ENCODE results near the gene UPK1A. TPM values are rescaled to one million over a fixed set of nuclear protein-coding genes. Genes with fewer than 3 reads are reported as not detected.
A peak's percentile ranks its signal among the peaks of the same experiment; 100 is the strongest.
"Not testable (repeated sequence)": the region's sequence is repeated elsewhere in the genome, so short reads cannot be mapped to it uniquely, and the experiment has no call there.

Gene UPK1A
- polyA plus RNA-seq, 6 donors from 2014 or later, result not detected

DNA sequence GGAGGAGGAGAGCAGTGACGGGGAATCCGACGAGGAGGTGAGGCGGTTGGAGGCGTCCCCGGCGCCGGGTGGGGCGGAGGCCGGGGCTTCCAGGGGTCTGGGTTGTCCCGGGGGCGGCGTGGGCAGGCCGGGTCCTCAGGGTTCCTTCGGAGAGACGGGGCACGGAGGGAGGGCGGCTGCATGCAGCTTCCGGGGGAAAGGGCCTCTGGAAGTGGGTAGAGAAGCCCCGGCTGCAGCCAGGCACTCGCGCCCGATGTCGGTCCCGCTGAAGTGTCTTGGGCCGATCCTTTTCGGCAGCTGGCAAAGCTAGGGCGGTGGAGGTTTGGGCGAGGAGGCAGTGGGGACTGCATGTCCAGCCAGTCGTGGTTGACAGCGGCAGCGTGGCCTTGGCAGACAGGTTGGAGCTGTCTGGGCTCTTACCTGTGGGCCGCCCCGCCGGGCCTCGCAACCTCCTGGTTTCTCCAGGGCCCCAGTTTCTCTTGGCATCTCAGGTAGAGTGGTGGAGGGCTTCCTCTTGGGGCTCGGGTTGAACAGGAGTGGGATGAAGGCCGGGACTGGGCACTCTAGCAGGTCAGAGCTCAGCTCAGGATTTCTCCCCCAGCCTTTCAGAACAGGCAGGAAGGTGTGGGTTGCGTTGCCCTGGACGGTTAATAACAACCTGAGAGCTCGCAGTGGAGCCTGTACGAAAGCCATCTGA is 52.2 kb downstream of the UPK1A start:
- ATAC-seq (ENCODE audit: low read depth in 2 of 2), result no peak
- peak overlapping the region in 5 of 6 donors; percentile 55 to 93 (median 85) for H3K27ac Mint-ChIP-seq
- H3K36me3 Mint-ChIP-seq, result peaks cover 0 to 12% of the 10 kb centered on the region in 2 donors
- DNase-seq, result no peak
- H3K4me3 Mint-ChIP-seq, result peak overlapping the region; percentile 78 to 95 (median 89)
- no peaks in the 10 kb centered on the region for H3K9me3 Mint-ChIP-seq
- H3K27me3 Mint-ChIP-seq, result no peaks in the 10 kb centered on the region
- H3K4me1 Mint-ChIP-seq, result peaks cover 48 to 68% (median 51%) of the 10 kb centered on the region in 3 donors

DNA sequence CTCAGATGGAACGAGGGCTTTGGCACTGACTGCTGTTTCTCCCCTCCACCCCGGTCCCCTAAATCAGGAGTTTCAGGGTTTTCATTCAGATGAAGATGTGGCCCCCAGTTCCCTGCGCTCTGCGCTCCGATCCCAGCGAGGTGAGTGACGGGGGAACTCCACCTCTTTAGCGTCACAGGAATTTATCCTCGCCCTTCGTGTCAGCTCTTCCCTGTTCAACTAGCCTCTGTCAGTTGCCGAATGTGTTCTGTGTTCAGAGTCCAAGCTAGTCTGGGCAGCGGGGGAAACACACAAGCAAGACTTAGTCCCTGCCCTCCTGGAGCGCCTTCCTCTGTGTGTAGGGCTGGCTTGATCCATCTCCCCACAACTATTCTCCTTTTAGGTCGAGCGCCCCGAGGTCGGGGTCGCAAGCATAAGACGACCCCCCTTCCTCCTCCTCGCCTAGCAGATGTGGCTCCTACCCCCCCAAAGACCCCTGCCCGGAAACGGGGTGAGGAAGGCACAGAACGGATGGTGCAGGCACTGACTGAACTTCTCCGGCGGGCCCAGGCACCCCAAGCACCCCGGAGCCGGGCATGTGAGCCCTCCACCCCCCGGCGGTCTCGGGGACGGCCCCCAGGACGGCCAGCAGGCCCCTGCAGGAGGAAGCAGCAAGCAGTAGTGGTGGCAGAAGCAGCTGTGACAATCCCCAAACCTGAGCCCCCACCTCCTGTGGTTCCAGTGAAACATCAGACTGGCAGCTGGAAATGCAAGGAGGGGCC is 53.3 kb downstream of the UPK1A start:
- no peaks in the 10 kb centered on the region for H3K9me3 Mint-ChIP-seq
- ATAC-seq (ENCODE audit: low read depth in 2 of 2), result no peak
- peak overlapping the region; percentile 78 to 95 (median 89) for H3K4me3 Mint-ChIP-seq
- DNase-seq, result no peak
- H3K27me3 Mint-ChIP-seq, result no peaks in the 10 kb centered on the region
- H3K4me1 Mint-ChIP-seq, result peaks cover 39 to 63% (median 40%) of the 10 kb centered on the region in 3 donors
- peaks cover 0 to 19% of the 10 kb centered on the region in 2 donors for H3K36me3 Mint-ChIP-seq
- peak overlapping the region in 1 of 6 donors; percentile 55 for H3K27ac Mint-ChIP-seq

DNA sequence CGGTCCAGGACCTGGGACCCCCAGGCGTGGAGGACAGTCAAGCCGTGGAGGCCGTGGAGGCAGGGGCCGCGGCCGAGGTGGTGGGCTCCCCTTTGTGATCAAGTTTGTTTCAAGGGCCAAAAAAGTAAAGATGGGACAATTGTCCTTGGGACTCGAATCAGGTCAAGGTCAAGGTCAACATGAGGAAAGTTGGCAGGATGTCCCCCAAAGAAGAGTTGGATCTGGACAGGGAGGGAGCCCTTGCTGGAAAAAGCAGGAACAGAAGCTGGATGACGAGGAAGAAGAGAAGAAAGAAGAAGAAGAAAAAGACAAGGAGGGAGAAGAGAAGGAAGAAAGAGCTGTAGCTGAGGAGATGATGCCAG is 53.8 kb downstream of the UPK1A start:
- peak overlapping the region in 4 of 8 donors; percentile 37 to 81 (median 56) for H3K4me3 Mint-ChIP-seq
- DNase-seq (no peak), ATAC-seq (ENCODE audit: low read depth in 2 of 2) (no peak)
- H3K27ac Mint-ChIP-seq, result peak overlapping the region in 2 of 6 donors; percentile 55 to 87
- no peaks in the 10 kb centered on the region for H3K9me3 Mint-ChIP-seq
- H3K27me3 Mint-ChIP-seq, result no peaks in the 10 kb centered on the region
- peaks cover 34 to 59% (median 40%) of the 10 kb centered on the region in 3 donors for H3K4me1 Mint-ChIP-seq
- H3K36me3 Mint-ChIP-seq, result peaks cover 0 to 19% of the 10 kb centered on the region in 2 donors

DNA sequence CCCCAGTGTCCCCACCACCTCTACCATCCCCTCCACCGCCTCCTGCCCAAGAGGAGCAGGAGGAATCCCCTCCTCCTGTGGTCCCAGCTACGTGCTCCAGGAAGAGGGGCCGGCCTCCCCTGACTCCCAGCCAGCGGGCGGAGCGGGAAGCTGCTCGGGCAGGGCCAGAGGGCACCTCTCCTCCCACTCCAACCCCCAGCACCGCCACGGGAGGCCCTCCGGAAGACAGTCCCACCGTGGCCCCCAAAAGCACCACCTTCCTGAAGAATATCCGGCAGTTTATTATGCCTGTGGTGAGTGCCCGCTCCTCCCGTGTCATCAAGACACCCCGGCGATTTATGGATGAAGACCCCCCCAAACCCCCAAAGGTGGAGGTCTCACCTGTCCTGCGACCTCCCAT is 54.3 kb downstream of the UPK1A start:
- no peak for DNase-seq
- peaks cover 33 to 56% (median 40%) of the 10 kb centered on the region in 3 donors for H3K4me1 Mint-ChIP-seq
- no peak for ATAC-seq (ENCODE audit: low read depth in 2 of 2)
- peak overlapping the region in 1 of 8 donors; percentile 70 for H3K4me3 Mint-ChIP-seq
- peaks cover 0 to 20% of the 10 kb centered on the region in 2 donors for H3K36me3 Mint-ChIP-seq
- peak overlapping the region in 2 of 6 donors; percentile 29 to 55 for H3K27ac Mint-ChIP-seq
- no peaks in the 10 kb centered on the region for H3K27me3 Mint-ChIP-seq
- no peaks in the 10 kb centered on the region for H3K9me3 Mint-ChIP-seq

DNA sequence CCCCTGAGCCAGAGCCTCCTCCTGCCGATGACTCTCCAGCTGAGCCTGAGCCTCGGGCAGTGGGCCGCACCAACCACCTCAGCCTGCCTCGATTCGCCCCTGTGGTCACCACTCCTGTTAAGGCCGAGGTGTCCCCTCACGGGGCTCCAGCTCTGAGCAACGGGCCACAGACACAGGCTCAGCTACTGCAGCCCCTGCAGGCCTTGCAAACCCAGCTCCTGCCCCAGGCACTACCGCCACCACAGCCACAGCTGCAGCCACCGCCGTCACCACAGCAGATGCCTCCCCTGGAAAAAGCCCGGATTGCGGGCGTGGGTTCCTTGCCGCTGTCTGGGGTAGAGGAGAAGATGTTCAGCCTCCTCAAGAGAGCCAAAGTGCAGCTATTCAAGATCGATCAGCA is 55.1 kb downstream of the UPK1A start:
- Mint-ChIP-seq H3K27me3 (no peaks in the 10 kb centered on the region), H3K9me3 (no peaks in the 10 kb centered on the region), H3K36me3 (peaks cover 0 to 27% of the 10 kb centered on the region in 2 donors), H3K27ac (peak overlapping the region in 2 of 6 donors; percentile 18 to 27), H3K4me3 (peak overlapping the region in 3 of 8 donors; percentile 7 to 56 (median 21)), H3K4me1 (peaks cover 26 to 49% (median 33%) of the 10 kb centered on the region in 3 donors)
- ATAC-seq (ENCODE audit: low read depth in 2 of 2) (no peak), DNase-seq (no peak)

DNA sequence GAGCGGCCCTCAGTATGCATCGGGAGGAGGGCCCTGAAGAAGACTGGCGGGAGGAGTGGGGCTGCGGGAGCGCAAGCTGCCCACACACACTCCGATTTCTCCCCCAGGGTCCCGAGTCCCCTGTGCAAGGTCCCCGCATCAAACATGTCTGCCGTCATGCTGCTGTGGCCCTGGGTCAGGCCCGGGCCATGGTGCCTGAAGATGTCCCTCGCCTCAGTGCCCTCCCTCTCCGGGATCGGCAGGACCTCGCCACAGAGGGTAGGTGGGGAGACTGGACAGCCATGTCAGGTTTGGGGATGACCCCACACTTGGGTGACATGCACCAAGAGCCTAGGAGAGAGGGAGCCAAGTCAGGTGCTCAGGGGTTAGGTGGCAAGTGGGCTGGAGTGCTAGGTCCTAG is 56.1 kb downstream of the UPK1A start:
- ATAC-seq (ENCODE audit: low read depth in 2 of 2) (no peak), DNase-seq (no peak)

DNA sequence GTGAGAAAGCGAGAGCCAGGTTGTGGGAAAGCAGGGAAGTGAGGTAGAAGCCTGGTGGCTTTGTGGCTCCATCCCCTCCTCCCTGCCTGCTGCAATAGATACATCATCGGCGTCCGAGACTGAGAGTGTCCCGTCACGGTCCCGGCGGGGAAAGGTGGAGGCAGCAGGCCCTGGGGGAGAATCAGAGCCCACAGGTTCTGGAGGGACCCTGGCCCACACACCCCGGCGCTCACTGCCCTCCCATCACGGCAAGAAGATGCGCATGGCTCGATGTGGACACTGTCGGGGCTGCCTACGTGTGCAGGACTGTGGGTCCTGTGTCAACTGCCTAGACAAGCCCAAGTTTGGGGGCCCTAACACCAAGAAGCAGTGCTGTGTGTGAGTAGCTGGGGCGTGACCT is 56.6 kb downstream of the UPK1A start:
- Mint-ChIP-seq H3K4me3 (no peak overlapping the region), H3K27ac (no peak overlapping the region), H3K27me3 (no peaks in the 10 kb centered on the region), H3K36me3 (peaks cover 0 to 28% of the 10 kb centered on the region in 2 donors), H3K4me1 (peaks cover 22 to 45% (median 28%) of the 10 kb centered on the region in 3 donors), H3K9me3 (no peaks in the 10 kb centered on the region)
- DNase-seq, result no peak
- no peak for ATAC-seq (ENCODE audit: low read depth in 2 of 2)

More for the DNA sequence above, 56.1 kb downstream of the UPK1A start:
- H3K36me3 Mint-ChIP-seq, result peaks cover 0 to 28% of the 10 kb centered on the region in 2 donors
- H3K27ac Mint-ChIP-seq, result peak overlapping the region in 1 of 6 donors; percentile 2
- no peaks in the 10 kb centered on the region for H3K9me3 Mint-ChIP-seq
- no peak overlapping the region for H3K4me3 Mint-ChIP-seq
- no peaks in the 10 kb centered on the region for H3K27me3 Mint-ChIP-seq
- peaks cover 22 to 44% (median 28%) of the 10 kb centered on the region in 3 donors for H3K4me1 Mint-ChIP-seq

DNA sequence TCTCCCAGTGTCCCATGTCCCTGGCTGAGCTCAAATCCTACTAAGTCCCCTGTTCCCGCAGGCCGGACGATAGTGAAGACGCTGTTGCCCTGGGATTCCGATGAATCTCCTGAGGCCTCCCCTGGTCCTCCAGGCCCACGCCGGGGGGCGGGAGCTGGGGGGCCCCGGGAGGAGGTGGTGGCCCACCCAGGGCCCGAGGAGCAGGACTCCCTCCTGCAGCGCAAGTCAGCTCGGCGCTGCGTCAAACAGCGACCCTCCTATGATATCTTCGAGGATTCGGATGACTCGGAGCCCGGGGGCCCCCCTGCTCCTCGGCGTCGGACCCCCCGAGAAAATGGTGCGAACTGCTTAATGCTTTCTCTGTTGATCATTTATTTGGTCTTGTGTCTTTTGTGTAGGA is 57.4 kb downstream of the UPK1A start:
- peaks cover 0 to 28% of the 10 kb centered on the region in 2 donors for H3K36me3 Mint-ChIP-seq
- peak overlapping the region in 1 of 8 donors; percentile 30 for H3K4me3 Mint-ChIP-seq

DNA sequence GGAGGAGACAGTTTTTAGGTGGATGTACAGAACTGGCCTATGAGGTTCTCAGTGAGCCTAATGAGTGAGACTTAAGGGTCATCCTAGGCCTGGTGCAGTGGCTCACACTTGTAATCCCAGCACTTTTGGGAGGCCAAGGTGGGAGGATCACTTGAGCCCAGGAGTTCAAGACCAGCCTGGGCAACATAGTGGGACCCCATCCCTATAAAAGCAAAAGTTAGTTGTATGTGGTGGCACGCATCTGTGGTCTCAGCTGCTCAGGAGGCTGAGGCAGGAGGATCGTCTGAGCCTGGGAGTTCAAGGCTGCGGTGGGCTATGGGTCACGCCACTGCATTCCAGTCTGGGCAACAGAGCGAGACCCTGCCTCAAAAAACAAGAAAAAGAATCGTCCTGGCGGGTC is 57.8 kb downstream of the UPK1A start:
- H3K27ac Mint-ChIP-seq, result peak overlapping the region in 1 of 6 donors; percentile 59
- peaks cover 20 to 43% (median 26%) of the 10 kb centered on the region in 3 donors for H3K4me1 Mint-ChIP-seq
- H3K4me3 Mint-ChIP-seq, result peak overlapping the region in 1 of 8 donors; percentile 30
- H3K36me3 Mint-ChIP-seq, result peaks cover 0 to 28% of the 10 kb centered on the region in 2 donors
- DNase-seq; H3K9me3 Mint-ChIP-seq; ATAC-seq (ENCODE audit: low read depth in 2 of 2); H3K27me3 Mint-ChIP-seq: not testable (repeated sequence)

More for the DNA sequence above, 57.4 kb downstream of the UPK1A start:
- H3K27me3 Mint-ChIP-seq, result no peaks in the 10 kb centered on the region
- no peak for DNase-seq
- H3K27ac Mint-ChIP-seq, result no peak overlapping the region
- no peak for ATAC-seq (ENCODE audit: low read depth in 2 of 2)
- peaks cover 24 to 48% (median 26%) of the 10 kb centered on the region in 3 donors for H3K4me1 Mint-ChIP-seq
- H3K9me3 Mint-ChIP-seq, result no peaks in the 10 kb centered on the region

DNA sequence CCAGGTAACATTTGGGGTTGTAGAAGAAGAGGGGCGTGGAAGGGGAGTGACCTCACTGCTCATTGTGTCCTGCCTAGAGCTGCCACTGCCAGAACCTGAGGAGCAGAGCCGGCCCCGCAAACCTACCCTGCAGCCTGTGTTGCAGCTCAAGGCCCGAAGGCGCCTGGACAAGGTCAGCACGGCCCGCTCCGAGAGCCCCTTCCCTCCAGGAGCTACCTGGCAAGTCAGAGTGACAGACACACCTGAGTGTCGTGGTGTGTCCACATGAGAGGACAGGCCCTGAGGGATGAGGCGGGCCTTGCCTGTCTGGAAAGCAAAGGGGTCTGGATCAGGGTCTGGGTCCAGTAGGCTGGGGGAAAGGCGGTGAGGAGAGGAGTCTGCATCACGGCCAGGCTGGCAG is 58.2 kb downstream of the UPK1A start:
- Mint-ChIP-seq H3K36me3 (peaks cover 0 to 28% of the 10 kb centered on the region in 2 donors), H3K9me3 (no peaks in the 10 kb centered on the region), H3K4me3 (peak overlapping the region in 1 of 8 donors; percentile 30), H3K4me1 (peaks cover 15 to 39% (median 21%) of the 10 kb centered on the region in 3 donors), H3K27ac (no peak overlapping the region), H3K27me3 (no peaks in the 10 kb centered on the region)
- ATAC-seq (ENCODE audit: low read depth in 2 of 2), result no peak
- DNase-seq, result no peak

DNA sequence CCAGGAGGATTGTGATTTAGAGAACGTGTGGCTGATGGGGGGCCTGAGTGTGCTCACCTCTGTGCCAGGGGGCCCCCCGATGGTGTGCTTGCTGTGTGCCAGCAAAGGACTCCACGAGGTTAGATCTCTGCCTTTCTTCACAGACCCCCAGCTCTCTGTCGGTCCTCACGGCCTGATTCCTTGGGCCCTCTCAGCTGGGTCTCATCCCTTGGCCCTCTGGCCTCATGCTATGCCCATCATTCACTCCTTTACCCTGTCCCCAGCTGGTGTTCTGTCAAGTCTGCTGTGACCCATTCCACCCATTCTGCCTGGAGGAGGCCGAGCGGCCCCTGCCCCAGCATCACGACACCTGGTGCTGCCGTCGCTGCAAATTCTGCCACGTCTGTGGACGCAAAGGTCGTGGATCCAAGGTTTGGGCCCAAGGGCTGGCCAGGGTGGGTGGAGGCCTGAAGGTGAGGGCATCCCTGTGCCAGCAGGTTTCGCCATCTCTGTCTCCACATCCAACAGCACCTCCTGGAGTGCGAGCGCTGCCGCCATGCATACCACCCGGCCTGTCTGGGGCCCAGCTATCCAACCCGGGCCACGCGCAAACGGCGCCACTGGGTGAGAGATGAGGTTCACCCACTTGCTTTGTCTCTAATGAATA is 59.0 kb downstream of the UPK1A start:
- DNase-seq (no peak), ATAC-seq (ENCODE audit: low read depth in 2 of 2) (no peak)
- Mint-ChIP-seq H3K36me3 (peaks cover 0 to 31% of the 10 kb centered on the region in 2 donors), H3K27me3 (no peaks in the 10 kb centered on the region), H3K27ac (no peak overlapping the region), H3K9me3 (no peaks in the 10 kb centered on the region), H3K4me3 (no peak overlapping the region), H3K4me1 (peaks cover 14 to 33% (median 21%) of the 10 kb centered on the region in 3 donors)

DNA sequence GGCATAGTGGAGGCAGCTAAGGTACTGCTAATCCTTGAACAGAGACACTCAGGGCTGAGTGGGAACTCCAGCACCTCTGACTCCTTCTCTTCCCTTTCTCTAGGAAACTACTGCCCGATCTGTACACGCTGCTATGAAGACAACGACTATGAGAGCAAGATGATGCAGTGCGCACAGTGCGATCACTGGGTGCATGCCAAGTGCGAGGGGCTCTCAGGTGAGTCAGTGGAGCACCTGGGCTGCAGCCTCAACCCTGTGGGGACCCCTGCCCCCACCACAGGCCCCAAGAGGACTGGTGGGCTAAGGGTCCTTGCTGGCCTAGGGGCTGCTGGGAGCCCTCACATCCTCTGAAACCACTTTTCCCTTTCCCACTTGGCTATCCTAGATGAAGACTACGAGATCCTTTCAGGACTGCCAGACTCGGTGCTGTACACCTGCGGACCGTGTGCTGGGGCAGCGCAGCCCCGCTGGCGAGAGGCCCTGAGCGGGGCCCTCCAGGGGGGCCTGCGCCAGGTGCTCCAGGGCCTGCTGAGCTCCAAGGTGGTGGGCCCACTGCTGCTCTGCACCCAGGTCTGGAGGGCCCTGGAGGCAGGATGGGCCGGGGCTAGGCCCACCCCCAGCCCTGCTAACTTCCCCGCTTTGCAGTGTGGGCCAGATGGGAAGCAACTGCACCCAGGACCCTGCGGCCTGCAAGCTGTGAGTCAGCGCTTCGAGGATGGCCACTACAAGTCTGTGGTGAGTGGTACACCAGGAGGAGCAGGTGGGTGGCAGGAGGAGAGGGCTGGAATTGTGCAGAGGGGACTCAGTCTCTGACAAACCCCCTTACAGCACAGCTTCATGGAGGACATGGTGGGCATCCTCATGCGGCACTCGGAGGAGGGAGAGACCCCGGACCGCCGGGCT is 61.0 kb downstream of the UPK1A start:
- peak overlapping the region in 3 of 6 donors; percentile 23 to 68 (median 24) for H3K27ac Mint-ChIP-seq
- peaks cover 0 to 40% of the 10 kb centered on the region in 2 donors for H3K36me3 Mint-ChIP-seq
- ATAC-seq (ENCODE audit: low read depth in 2 of 2), result no peak

More for the DNA sequence above, 61.0 kb downstream of the UPK1A start:
- no peak for DNase-seq
- no peaks in the 10 kb centered on the region for H3K9me3 Mint-ChIP-seq
- H3K27me3 Mint-ChIP-seq, result no peaks in the 10 kb centered on the region
- H3K4me3 Mint-ChIP-seq, result no peak overlapping the region
- peaks cover 10 to 22% (median 18%) of the 10 kb centered on the region in 3 donors for H3K4me1 Mint-ChIP-seq
